Stimulated activated CD8-positive, alpha-beta memory T cell treated with anti-CD3 and anti-CD28 coated beads, Interleukin-4, amount 100 ng/mL, for 4 hours (primary cell): ENCODE data around the gene NR2F1.
"Not testable (repeated sequence)": the region's sequence is repeated elsewhere in the genome, so short reads cannot be mapped to it uniquely, and the experiment has no call there.

Experiments used
- DNase-seq, 2 donors: peaks; one replicate each; pipeline ENCODE4 v3.0.0-alpha.2; 2020; ENCODE audit warnings: low read depth in 2 of 2, low spot score in 1 of 2

Gene NR2F1

DNA sequence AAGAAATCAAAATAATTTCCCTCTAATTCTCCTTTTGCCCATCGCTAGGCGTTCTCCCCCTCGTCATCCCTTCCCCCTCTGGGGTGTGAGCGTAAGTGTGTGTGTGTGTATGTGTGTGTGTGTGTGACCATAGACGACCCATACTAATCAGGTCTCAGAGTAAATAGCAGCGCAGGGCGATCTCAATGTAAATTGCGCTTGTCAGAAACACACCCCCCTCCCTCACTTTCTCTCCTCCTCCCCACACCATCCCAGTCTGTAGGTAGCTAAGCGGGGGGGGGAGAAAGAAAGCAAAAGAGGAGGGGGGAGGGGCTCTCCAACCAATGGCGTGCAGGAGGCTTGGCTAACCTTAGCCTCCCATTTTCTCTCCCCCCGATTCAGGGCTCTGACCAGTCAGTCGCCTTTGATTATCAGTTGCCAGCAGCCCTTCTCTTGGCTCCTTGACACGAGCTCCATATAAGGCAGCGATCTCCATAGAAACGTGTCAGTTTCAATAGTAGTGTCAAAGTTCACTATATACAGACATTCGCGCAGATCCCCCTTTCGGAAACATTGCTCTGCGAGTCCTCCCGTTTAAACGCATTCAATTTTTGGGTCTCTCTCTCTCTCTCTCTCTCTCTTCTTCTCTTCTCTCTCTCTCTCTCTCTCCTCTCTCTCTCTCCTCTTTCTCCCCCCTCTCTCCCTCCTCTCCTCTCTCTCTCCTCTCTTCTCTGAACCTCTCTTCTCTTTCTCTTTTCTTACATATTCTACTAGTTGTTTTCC is at the start of gene NR2F1:
Gene NR2F1 (plus strand): TSS at position 546 of the 762 bp plus-strand sequence. CDS start 1,802 bp downstream, outside the sequence.
- DNase-seq = no peak

DNA sequence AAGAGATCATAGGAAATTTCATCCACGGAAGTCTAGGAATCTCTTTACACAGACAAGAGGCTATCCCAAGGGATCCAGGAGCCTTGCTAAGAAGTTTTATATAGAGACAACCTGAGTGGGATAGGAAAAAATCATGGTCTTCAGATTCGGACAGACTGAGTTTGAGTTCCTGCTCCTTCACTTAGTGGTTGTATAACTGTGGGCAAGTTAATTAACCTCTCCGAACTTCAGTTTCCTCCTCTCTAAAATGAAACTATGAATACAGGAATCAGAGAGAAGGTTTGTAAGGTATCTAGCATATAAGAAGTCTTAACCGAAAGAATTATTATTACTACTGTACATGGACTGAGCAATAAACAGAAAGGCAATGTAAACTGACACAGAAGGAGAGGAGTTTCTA is 37.1 kb upstream of the NR2F1 start:
- DNase-seq = no peak

DNA sequence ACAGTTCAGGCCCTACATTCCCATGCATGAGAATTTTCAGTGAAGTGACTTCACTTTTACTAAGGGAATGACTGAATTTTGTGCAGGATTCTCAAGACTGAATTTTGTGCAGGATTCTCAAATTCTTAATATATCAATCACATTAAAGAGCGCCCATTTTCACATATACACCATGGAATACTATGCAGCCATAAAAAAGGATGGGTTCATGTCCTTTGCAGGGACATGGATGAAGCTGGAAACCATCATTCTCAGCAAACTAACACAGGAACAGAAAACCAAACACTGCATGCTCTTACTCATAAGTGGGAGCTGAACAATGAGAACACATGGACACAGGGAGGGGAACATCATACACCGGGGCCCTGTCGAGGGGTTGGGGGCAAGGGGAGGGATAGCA is 33.4 kb upstream of the NR2F1 start:
- DNase-seq = not testable (repeated sequence)

DNA sequence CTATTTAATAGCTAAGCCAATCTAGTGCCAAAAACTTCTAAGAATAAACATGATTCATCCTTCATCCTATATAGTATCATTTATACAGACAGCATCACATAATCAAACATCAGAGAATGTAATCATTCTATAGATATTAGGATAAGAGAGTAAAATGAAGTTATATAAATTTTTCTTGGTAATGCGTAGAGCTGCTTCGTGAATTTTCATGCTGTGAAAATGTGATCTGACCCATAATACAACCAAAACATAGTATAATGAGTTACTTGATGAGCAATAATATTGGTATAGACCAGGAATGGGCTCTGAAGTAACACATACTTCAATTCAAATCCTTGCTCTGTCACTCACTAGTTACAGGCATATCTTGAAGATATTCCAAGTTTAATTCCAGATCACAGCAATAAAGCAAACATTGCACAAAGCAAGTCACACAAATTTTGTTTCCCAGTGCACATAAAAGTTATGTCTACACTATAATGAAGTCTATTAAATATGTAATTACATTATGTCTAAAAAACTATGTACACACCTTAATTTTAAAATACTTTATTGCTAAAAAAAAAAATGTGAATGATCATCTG is 25.9 kb upstream of the NR2F1 start:
- no peak for DNase-seq

DNA sequence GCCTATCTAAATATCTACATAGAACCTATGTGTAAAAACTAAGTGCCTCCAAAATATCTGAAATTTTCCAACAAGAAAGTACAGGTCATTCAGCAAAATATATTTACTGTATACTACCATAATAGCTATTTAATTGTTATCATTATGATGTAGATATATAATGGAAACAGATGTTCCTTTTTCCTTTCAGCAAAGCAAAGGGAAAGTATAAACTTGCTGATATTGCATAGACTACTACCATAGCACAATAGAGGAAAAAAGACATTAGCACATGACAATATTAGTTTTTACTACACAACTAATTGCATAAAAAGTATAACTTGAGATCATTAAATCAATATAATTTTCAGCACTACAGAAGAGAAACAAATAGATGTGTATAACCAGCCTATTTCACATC is 16.9 kb upstream of the NR2F1 start:
- no peak for DNase-seq

DNA sequence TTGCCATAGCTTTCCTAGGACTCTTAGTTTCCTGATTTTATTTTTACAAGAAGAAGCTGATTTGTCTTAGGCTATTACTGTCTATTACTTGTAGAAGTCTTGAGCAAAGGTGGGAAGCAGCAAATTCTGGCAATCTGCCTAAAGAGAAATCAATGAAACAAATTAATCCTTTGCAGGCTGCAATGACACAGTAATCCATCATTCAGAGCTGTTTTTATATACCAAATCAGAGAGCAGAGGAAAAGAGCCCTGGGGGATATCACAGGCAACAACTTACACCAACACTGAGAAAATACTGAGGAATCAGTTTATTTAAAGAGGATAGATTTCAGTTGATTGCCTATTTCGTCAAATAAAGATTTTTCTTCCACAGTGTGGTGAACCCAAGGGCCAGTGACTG is 15.6 kb upstream of the NR2F1 start:
- DNase-seq = no peak

DNA sequence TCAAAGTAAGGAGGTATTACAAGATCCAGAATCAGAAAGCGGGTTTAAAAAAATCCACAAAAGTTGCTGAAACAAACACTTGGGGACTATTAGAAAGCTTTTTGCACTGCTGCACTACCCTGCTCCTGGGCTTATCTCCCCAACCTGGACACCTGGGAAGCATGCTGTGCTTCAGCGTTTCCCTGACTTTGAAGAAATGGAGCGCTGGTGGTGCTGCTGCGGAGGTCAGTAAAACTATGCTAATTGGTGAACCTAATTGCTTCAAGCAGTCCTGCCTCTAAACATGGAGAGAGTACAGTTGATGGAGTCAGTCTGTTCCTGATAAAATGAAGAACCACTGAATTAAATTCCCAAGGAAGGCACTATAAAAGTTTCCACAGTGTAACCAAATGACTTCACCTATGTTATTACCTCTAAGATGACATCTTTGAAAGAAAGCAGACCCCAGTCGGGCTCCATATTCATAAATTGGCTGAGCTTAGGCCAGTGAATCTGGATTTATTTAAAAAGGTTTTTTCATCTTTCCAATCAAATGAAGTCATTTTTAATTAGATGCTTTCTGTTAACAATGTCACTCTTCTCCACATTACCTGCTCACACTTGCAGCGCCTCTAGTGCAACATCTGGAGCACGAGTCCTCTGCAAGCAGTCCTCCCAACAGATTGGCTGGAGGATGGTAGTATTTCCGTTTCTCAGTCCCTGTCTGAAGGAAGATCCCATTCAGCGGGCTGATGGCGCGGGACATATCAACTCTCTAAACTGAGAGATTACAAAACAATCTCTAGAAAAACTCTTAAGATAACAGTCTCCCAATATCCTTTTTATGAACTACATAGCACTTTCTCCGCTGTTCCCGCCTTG is 13.5 kb upstream of the NR2F1 start:
- DNase-seq = no peak

DNA sequence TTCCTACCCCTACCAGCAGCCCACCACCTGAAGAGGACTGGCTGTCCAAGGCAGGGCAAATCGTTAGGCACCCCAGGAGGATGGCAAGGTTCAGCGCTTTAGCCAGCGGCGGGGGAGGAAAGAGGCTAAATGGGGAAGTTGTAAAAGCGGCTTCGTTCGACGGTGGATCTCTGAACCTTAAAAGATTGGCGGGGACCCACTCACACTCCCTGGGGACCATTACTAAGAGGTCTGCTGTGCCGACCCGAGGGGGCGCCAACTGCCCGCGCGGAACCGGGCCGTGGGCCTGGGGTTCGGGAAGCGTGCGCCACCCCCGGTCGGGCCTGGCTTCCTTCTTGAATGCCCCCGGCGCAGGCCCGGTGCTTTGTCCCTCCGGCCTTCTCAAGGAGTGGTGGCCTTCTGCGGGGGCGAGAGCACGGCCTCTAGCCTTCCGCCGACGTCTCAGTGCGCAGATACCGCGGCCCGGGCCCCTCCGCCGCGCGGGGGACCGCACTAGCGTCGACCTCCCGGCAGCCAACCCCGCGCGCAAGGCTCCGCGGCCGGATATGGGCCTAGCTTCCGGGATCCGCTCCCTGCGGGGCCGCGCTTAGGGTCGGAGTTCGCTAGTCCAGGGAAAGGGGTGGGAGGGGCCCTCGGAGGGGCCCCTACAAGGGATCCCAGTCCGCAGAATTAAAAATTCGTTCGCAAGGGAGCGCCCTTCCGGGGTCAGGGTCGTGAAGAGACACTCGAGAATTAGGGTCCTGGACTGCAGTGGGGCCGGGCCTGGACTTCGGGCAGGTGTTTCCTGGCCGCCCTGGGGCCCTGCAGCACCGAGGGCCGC is 12.5 kb upstream of the NR2F1 start:
- no peak for DNase-seq

DNA sequence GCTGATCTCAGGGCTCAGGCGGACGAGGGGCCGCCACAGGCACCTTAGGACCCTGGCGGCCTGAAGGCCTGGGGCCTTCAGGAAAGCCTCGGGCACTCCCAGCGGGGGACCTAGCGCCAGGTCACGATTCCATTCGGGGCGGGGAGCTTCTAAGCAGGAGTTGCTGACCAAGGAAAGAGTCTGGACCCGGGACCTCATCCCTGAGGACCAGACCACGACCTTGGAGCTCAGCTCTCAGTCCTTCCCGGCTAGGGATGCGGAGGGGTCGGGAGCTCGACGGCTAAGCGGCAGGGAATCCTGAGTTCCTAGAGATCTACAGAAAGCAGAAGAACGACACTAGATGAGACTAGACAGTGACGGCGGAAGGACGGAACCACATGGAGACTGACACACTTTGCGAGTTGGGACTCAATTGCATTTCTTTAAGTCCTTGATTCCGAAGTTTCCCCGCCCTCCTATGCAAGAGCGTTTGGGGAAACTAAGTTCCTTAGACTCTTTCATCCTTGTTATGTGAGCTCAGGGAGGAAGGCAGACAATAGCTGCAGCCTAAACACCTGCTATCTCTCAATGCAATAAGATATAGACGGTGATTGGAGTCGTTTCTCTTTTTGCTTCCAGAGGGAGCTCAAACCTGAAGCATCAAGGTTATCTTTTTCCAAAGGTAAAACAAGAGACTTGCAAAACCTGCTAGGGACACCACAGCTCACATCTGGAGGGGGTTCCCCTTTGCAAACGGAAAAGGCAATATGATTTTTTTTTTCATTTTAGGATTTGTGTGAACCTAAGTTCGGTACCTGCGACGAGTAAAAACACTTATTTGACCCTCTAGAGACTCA is 11.7 kb upstream of the NR2F1 start:
- no peak for DNase-seq

DNA sequence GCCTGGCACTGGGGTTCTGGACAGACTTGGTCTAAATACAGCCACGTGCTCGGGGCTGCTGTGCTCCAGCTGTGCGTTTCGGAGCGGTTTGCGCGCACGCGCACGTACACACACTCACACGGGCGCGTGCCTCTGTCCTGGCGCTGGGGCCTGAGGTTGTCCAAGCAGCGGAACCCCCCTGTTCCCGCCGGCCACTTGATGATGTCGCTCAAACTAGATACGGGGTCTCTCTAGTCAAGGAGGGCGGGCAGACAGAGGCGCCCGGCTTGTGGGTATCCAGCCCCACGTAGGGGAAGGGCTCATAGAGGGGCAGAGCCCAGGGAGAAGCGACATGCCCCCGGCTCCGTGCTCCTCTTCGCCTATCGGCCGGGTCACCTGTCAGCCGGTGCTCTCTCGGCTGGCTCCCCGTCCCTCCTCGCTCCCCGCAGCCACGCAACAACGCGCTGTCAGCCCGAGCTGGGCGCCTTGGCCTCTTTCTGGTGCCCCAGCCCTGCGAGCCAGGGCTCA is 10.9 kb upstream of the NR2F1 start:
- no peak for DNase-seq

DNA sequence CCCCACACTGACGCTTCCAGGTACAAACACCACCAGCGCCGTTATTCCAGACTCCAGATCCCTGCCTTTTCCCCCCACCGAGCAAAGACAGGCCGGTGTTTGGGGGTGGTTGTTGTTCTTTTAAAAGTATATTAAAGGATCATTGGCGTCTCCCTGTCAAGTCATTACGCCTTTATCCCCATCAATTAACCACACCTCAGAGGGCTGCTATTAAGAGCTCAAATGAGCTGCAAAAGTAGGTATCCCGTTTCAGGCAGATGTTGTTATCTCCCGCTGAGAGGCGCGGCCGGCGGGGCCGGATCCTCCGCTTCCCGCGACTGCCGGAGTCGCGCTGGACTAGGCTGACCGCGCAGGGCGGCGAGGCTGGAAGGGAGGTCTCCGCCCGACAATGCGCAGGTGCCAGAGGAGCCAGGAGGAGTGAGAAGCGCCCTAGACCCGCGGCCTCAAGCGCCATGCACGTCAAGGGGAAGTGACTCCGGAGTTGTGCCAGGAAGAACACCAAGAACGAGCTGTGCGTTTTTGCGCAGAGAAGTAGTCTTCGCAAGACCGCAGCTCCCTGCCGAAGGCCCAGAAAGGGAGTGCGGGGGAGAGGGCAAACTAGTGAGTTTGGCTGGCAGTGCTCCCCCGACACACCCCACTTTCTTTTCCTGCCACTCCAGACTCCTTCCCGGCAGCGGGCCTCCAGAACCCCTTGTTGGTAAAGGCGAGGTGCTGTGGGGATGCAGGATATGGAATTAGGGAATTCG is 10.2 kb upstream of the NR2F1 start:
- DNase-seq = no peak

DNA sequence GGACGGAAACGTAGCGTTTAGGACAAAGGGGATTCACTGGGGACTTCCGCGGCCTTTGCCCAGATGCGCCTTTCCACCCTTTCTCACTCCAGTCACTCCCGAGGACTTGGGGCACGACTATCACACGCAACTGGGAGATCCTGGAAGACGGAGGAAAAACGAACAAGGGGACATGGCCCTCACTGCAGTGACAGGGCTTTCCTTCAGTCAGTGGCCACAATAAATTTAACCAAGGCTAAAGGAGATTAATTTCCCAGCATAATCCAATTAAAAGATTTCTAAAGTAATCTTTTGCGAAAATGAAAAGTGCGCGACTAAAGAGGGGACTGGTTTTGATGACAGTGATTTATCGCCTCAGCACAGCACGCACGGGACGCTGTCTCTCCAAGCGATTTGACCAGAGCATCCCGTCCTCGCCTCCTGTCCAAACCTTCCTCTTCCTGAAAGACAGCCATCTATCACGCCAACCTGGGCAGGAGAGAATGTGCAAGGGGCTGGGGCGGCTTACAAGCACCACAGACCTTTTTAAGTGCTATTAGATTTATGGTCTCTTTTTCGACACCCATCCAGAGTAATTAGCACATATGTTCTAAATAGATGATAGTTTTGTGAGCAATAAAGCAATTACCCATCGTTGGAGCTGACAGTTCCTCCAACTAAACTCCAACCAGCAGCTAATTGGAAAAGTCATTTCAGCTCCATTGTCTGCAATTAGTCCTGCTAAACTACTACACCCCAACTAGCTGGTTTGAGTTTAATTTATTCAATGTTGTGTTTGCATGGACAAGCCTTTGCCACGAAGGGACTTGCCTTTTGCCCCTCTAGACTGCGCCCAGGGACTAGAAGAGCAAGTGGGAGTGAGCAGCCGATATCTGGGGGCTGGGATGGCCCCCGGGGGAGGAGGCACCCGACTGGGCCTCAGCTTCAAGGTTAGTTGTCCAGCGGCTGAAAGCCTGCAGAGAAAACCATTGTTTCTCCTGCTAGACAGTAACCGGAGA is 9.4 kb upstream of the NR2F1 start:
- no peak for DNase-seq

DNA sequence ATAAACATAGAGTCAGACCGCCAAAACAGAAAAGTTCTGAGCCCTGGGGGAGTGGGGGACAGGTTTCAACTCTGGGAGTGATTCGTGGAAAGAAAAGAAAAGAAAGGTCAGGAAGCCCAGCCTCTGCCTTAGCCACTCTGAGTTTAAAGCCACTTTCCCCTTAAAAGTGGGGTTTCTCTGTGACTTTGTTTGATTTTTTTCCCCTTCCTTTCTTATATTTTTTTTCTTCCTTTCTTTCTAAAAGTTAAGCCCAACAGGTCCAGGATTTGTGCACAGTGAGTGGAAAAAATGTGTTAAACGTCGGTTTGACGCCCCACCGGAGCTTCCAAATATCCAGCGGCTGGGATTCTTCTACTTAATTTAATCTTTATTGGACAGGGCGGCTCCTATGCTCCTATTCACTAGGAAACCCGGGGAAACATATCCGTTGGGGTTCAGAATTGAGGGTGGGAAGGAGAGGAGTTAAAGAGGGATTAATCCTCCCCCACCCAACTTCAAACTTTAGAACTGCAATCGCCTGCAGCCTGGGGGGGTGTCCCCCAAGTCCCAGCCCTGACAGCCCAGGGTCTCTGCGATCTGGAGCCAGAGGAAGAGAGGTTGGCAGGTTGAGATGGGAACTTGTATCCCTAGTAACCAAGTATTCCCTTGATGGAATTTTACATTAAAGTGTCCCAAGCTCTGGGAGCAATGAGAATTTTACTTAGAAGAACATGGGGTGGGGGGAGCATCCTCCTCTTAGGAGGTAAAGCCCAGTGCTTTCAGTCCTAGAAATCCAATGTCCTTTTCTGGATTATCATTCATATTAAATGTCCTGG is 8.3 kb upstream of the NR2F1 start:
- DNase-seq = no peak

DNA sequence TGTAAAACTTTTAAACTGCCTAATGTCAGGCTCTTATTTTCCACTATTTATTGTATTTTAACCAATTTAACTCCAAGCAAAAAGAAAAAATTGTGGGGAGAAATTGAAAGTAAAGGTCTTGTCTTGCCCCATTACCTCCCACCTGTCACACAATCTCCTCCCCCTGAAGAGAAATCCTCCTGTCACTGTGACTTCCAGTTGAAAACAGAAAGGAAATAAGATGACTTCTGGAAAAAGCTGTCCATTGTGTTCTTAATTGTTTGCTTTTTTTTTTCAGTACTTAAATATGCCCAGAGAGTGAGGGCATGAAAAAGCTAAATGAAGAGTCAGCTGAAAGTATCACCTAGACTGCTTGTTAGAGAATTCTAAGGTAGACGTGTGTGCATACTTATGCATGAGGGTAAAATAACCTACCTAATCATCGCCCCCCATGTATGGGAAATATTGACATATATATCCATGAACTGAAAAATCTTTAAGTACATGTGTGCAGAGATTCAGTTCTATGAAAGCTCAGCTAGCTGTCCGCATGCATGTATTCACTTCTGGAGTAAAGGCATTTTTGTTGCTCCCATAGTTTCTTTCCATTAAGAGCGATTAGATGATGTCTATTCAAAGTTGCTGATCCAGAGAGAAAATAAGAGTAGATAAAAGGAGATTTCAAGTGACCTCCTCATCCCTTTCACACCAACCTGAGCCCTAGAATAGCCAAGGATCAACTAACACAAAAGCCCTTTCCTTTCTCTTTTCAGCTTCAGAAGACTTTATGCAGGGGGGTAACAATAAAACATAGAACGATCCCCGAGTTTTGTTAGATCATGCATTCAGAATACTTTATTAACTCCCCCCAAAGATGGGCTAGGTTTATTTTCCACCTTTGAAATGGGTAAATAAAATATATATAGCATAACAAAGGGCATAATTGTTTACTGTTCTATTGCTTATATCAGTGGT is 7.3 kb upstream of the NR2F1 start:
- DNase-seq = no peak

DNA sequence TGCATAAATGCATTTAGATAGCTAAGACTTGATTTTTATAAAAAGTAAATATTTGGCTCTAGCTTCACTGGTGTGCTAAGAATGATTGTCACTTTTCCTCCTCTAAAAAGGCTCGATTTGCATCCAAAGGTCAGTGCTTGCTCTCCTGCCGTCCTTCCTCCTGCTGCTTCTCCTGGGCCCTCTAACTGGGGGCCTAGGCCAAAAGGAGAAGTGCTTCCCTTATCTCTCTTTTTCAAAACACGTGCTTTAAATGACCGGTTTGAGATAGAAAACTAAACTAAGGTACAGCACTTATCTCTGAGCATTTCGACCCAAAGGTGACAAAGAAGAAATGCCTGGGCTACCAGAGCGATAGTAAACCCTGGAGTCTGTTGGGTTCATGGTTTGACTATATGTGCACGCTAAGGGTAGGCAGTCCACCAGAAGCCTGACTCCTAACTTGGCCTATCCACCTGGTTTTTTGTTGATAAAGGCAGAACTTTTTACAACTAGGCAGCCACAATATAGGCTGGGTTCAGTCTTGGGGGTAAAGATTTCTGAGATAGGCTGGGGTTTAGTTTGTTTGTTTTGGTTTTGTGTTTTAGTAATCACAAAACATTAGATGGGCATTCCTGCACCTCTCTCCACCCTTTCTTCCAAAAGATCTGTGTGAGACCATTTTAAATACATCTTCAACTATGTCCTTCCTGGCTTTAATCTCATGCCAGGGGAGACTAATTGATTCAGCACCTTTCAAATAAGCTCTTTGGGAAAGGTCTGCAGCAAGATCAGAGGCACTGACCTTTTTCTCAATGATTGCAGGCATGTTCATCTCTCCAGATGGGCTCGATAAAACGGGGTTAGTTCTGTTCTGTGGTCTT is 5.8 kb upstream of the NR2F1 start:
- DNase-seq = no peak
